HepG2 (cell line): ENCODE data around the gene FIGLA. TPM values are rescaled to one million over a fixed set of nuclear protein-coding genes. Genes with fewer than 3 reads are reported as not detected.

Experiments
- ATAC-seq: fragments of 200-7000 bp; cut with Tn5 transposase; 3 replicates; pipeline ENCODE4 v1.9.1; 2020; ENCODE audit warnings: mild to moderate bottlenecking, moderate library complexity
- BruUV-seq: library from RNA; stranded (reverse); fragments of 400-500 nt; replicated peaks from 2 replicates; lab custom pipeline; 2021; lab: Mats Ljungman, UMichigan
- CTCF ChIA-PET: fragments of 300-600 bp; formaldehyde crosslinking; extraction: SDS; loops from one replicate; lab custom pipeline; 2021; ENCODE audit warnings: low total read pairs, inconsistent platforms, low intra/inter-chr PET ratio; lab: Yijun Ruan, JAX
- POLR2A ChIA-PET: fragments of 350-600 bp; sonication (Branson Sonifier 250); formaldehyde crosslinking; loops from one replicate; lab custom pipeline; 2020; ENCODE audit warnings: antibody characterized with exemption, inconsistent platforms; lab: Yijun Ruan, JAX
- DNase-seq: peaks from one replicate; pipeline ENCODE4 v3.0.0-alpha.2; 2015; ENCODE audit warnings: low spot score
- FAIRE-seq: peaks from 3 replicates; lab custom pipeline; 2011; peaks lifted over from hg19 to GRCh38; lab: Jason Lieb, UNC
- H2AFZ ChIP-seq: one replicate; pipeline ENCODE4 v1.6.1; 2011; ENCODE audit warnings: low read length, inconsistent platforms
- H3K27ac ChIP-seq: fragments of 300-600 bp; 3 replicates; pipeline ENCODE4 v1.8.0; 2011; ENCODE audit warnings: mixed run types, mild to moderate bottlenecking, mixed read lengths, low read length, inconsistent platforms; ENCODE audit not compliant: insufficient read depth; ENCODE audit errors: extremely low read length
- H3K27me3 ChIP-seq, 2 experiments: fragments of 200-600 bp in 1 of 2; 2 replicates in 1 of 2; 3 replicates in 1 of 2; pipeline versions ENCODE4 v1.6.0 to v1.8.0; 2011; ENCODE audit warnings: low read length in 2 of 2, mild to moderate bottlenecking in 2 of 2, moderate library complexity in 2 of 2, inconsistent platforms in 1 of 2; ENCODE audit not compliant: insufficient read depth in 2 of 2, control insufficient read depth in 1 of 2
- H3K36me3 ChIP-seq, 2 experiments: fragments of 200-600 bp in 1 of 2; replicated peaks in 1 of 2; 2 replicates in 1 of 2; 3 replicates in 1 of 2; pipeline versions ENCODE4 v1.5.1 to v1.8.0; 2011; ENCODE audit warnings: low read length in 2 of 2, inconsistent platforms in 1 of 2; ENCODE audit not compliant: insufficient read depth in 2 of 2, control insufficient read depth in 1 of 2
- H3K4me1 ChIP-seq: 2 replicates; pipeline ENCODE4 v1.5.1; 2012; ENCODE audit warnings: low read length, inconsistent platforms; ENCODE audit not compliant: insufficient read depth
- H3K4me2 ChIP-seq: 2 replicates; pipeline ENCODE4 v1.6.0; 2011; ENCODE audit warnings: low read depth, low read length, inconsistent platforms
- H3K4me3 ChIP-seq, 3 experiments: fragments of 200-600 bp in 1 of 3; sonication (generic), shearing (Covaris generic) in 1 of 3; replicated peaks in 1 of 3; 2 replicates each; pipeline ENCODE4 v1.5.1; 2011 to 2016; ENCODE audit warnings: low read length in 3 of 3, inconsistent platforms in 2 of 3, low read depth in 2 of 3, mild to moderate bottlenecking in 2 of 3, control low read depth in 1 of 3, mixed read lengths in 1 of 3; ENCODE audit not compliant: insufficient read depth in 1 of 3
- H3K79me2 ChIP-seq: one replicate; pipeline ENCODE4 v1.6.1; 2011; ENCODE audit warnings: low read length, inconsistent platforms; ENCODE audit not compliant: insufficient read depth
- H3K9ac ChIP-seq: 2 replicates; pipeline ENCODE4 v1.6.0; 2011; ENCODE audit warnings: mild to moderate bottlenecking, low read depth, low read length, inconsistent platforms; ENCODE audit not compliant: insufficient read depth
- H3K9me3 ChIP-seq: 2 replicates; pipeline ENCODE4 v1.5.1; 2012; ENCODE audit warnings: mild to moderate bottlenecking, low read length
- H4K20me1 ChIP-seq: 2 replicates; pipeline ENCODE4 v1.6.0; 2011; ENCODE audit warnings: inconsistent platforms, mild to moderate bottlenecking, low read length, moderate library complexity; ENCODE audit not compliant: insufficient read depth
- ATAD3A ChIP-seq: sonication (generic); formaldehyde crosslinking; IDR thresholded peaks from 2 replicates; pipeline ENCODE4 v1.4.0; 2020; ENCODE audit warnings: missing genetic modification reagents
- ATF7-NPFF ChIP-seq: sonication (generic); formaldehyde crosslinking; IDR thresholded peaks from 2 replicates; pipeline ENCODE4 v1.8.1; 2023; ENCODE audit warnings: mild to moderate bottlenecking, low read depth, missing genetic modification reagents, moderate library complexity
- MAFF ChIP-seq: IDR thresholded peaks from 2 replicates; pipeline ENCODE4 v1.6.1; 2011; ENCODE audit warnings: low read depth, low read length, improper control_type of control experiment
- MAFK ChIP-seq, 2 experiments: IDR thresholded peaks in 1 of 2; conservative IDR thresholded peaks in 1 of 2; 2 replicates each; pipeline ENCODE4 v1.6.1; 2011; ENCODE audit warnings: improper control_type of control experiment in 2 of 2, low read length in 2 of 2
- ZNF160 ChIP-seq: sonication (generic); formaldehyde crosslinking; IDR thresholded peaks from 2 replicates; pipeline ENCODE4 v1.8.0; 2022; ENCODE audit warnings: mild to moderate bottlenecking, inconsistent platforms, missing genetic modification reagents
- WGBS: methylation state at CpG from one replicate; pipeline ENCODE4 v1.1.6; 2017; ENCODE audit warnings: low lambda C conversion rate; 5-methylcytosine and 5-hydroxymethylcytosine counted together
- in situ Hi-C: cut with HindIII; loops from 2 replicates; pipeline ENCODE4 v1.10.0; 2017; ENCODE audit warnings: low pct_unique_long_range_greater_than_20kb; ENCODE audit not compliant: extremely low pct_ligation_motif_present
- intact Hi-C: fragments of 100-400 bp; cut with micrococcal nuclease; formaldehyde crosslinking; loops from one replicate; pipeline ENCODE4 v1.10.0; 2022; ENCODE audit not compliant: unreplicated experiment
- polyA plus RNA-seq, 8 experiments: library from polyadenylated mRNA; depleted of rRNA in 3 of 8; stranded (reverse) in 7 of 8; unstranded in 1 of 8; fragments of >200 nt; fragmentation: Illumina TruSeq in 4 of 8; extraction: Trizol in 4 of 8; gene quantifications; 2 replicates each; pipeline versions ENCODE4 v1.2.1 to v1.2.3, GENCODE V29; 2011 to 2016; ENCODE audit warnings: low read depth in 4 of 8, missing spikeins in 1 of 8, mixed read lengths in 1 of 8; ENCODE audit not compliant: insufficient read depth in 1 of 8
- total RNA-seq, 5 experiments: library from RNA; depleted of rRNA; stranded (reverse); fragments of >200 nt; fragmentation: Illumina TruSeq; extraction: Trizol; gene quantifications; 2 replicates each; pipeline ENCODE4 v1.2.3, GENCODE V29; 2016; ENCODE audit warnings: low read depth in 1 of 5
- TF ChIP-seq, protein P1 (sequence below): fragments of 450-650 bp; IDR thresholded peaks from 2 replicates; pipeline ENCODE4 v1.6.1; 2016
- TF ChIP-seq, protein P2 (sequence below): sonication (generic); formaldehyde crosslinking; IDR thresholded peaks from 2 replicates; pipeline ENCODE4 v1.8.0; 2022; ENCODE audit warnings: missing genetic modification reagents, low read depth, mild to moderate bottlenecking, borderline replicate concordance
- TF ChIP-seq, protein P3 (sequence below): sonication (generic); formaldehyde crosslinking; IDR thresholded peaks from 2 replicates; pipeline ENCODE4 v1.8.0; 2022; ENCODE audit warnings: mild to moderate bottlenecking, missing genetic modification reagents, moderate library complexity

FIGLA gene
- total and polyA plus RNA-seq, 2 of the 13 experiments (the other 11 are each of a cell fraction or from before 2014, with no cell fraction given), result not detected

DNA sequence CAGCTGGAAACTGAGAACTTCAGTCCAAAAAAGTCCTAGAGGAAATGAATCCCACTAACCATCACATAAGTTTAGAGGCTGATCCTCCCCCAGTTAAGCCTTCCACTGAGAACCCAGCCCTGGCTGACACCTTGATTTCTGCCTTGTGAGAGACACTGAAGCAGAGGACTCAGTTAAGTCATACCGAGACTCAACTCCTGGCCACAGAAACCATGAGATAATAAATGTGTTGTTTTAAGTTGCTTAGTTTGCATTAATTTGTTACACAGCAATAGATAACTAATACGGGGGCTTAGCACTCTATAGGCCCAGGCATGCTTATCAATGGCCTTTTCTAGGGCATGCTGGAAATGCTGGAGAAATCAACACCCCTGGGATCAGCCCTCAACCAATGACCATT is 19.0 kb downstream of the FIGLA start:
- Histone ChIP-seq H3K4me2 (no peak overlapping the region), H3K4me1 (no peaks in the 10 kb centered on the region), H4K20me1 (no peaks in the 10 kb centered on the region), H3K27ac (no peak overlapping the region), H3K9me3 (no peaks in the 10 kb centered on the region), H3K27me3 (peaks cover 2 to 55% of the 10 kb centered on the region in 2 experiments), H3K79me2 (no peaks in the 10 kb centered on the region), H2AFZ (no peak overlapping the region), H3K4me3 (no peak overlapping the region), H3K36me3 (no peaks in the 10 kb centered on the region), H3K9ac (no peak overlapping the region)
- DNase-seq (no peak), ATAC-seq (no peak), FAIRE-seq (no peak)
- intact Hi-C loops (no loop called here), in situ Hi-C loops (loop anchor here (5.0 kb wide), 1 partner anchor 114 kb away; no protein-coding TSS in a partner anchor)
- CTCF ChIA-PET, result no interaction called here
- TF ChIP-seq ZNF160 (no peak), MAFF (0 out of 2 replicates have a peak, but pooled peaks have one; percentile 13), ATAD3A (CRISPR knock-in tag) (no peak), ATF7-NPFF (CRISPR knock-in tag) (no peak), MAFK (conservative IDR thresholded peaks at IDR 0.05 in 1 of 2, IDR thresholded peaks at IDR 0.05 in 1 of 2; ENCODE audit: low read length in 2 of 2) (peak; percentile 27 to 34; a peak in 2 of 4 replicates)
- TF ChIP-seq, protein P1, sequence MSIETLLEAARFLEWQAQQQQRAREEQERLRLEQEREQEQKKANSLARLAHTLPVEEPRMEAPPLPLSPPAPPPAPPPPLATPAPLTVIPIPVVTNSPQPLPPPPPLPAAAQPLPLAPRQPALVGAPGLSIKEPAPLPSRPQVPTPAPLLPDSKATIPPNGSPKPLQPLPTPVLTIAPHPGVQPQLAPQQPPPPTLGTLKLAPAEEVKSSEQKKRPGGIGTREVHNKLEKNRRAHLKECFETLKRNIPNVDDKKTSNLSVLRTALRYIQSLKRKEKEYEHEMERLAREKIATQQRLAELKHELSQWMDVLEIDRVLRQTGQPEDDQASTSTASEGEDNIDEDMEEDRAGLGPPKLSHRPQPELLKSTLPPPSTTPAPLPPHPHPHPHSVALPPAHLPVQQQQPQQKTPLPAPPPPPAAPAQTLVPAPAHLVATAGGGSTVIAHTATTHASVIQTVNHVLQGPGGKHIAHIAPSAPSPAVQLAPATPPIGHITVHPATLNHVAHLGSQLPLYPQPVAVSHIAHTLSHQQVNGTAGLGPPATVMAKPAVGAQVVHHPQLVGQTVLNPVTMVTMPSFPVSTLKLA, result no peak
- TF ChIP-seq, protein P2, sequence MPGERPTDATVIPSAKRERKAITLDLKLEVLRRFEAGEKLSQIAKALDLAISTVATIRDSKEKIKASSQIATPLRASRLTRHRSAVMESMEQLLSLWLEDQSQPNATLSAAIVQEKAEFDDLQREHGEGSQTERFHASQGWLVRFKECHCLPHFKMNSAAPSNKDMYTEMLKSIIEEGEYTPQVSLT (CRISPR knock-in tag), result no peak
- TF ChIP-seq, protein P3, sequence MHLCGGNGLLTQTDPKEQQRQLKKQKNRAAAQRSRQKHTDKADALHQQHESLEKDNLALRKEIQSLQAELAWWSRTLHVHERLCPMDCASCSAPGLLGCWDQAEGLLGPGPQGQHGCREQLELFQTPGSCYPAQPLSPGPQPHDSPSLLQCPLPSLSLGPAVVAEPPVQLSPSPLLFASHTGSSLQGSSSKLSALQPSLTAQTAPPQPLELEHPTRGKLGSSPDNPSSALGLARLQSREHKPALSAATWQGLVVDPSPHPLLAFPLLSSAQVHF (CRISPR knock-in tag), result no peak
- POLR2A ChIA-PET, result no interaction called here
- no TSS peak for BruUV-seq
- 0% methylated on average over 2 of the region's 2 CpGs for WGBS
